GM18909 (cell line): ENCODE measurements around the gene MICA.
"Not testable (repeated sequence)": the region's sequence is repeated elsewhere in the genome, so short reads cannot be mapped to it uniquely, and the experiment has no call there.

Experiments used
- ATAC-seq: cut with Tn5 transposase; IDR thresholded peaks from one replicate; pipeline ENCODE4 v1.9.1; 2021; ENCODE audit warnings: mild to moderate bottlenecking; ENCODE audit not compliant: unreplicated experiment, poor library complexity

Gene MICA

DNA sequence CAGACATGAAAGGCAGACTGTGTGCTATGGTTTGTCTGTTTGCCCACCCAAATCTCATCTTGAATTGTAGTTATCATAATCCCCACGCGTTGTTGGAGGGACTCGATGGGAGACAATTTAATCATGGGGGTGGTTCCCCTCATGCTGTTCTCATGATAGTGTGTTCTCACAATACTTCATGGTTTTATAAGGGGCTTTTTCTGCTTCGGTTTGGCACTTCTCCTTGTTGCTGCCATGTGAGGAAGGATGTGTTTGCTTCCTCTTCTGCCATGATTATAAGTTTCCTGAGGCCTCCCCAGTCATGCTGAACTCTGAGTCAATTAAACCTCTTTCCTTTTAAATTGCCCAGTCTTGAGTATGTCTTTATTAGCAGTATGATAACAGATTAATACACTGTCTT is 47.4 kb downstream of the MICA start:
- no peak for ATAC-seq

GRCh38 chr6:31452859-31453258 is 49.5 kb downstream of the MICA start:
- no peak for ATAC-seq

DNA sequence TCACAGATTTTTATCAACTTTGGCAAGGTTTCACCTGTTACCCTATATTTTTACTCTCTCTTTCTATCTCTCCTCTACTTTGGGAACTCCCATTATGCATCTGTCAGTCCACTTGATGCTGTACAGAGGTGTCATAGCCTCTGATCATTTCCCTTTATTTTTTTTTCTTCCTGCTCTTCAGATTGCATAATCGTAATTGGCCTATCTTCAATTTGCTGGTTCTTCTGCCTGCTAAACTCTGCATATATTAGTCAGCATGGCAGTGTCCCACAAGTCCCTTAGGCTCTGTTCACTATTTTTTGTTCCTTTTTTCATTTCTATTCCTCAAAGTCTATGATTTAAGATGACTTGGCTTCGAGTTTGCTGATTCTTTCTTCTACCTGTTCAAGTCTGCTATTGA is 49.9 kb downstream of the MICA start:
- no peak for ATAC-seq

GRCh38 chr6:31459864-31460263 is 56.5 kb downstream of the MICA start:
- not testable (repeated sequence) for ATAC-seq

DNA sequence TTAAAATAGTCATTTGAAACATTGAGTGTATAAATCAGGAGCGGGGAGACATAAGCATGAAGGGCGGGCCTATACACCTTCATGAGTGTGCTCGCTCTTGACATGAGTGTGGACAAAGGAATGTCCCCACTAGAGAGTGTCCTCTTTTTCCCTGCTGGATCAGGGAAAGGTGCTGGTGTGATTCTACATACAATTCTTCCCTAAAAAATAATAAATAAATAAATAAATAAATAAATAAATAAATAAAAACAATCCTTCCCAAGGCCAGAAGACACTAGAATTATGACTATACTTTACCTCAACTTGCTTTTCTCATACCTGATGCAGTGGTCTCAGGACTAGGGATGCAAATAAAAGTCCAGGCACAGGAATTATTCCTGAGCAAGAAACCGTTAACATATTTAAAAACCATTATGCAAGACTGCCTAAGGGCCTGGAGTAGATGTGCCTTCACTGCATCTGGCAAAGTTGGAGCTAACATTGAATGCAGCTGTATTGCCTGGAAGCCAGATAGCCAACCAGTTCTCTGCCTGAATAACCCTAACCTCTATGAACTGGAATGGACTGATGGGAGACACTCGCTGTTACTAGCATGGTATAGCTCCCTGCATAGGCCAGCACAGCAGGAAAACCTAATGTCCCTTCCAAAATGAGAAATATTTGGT is 57.1 kb downstream of the MICA start:
- no peak for ATAC-seq

DNA sequence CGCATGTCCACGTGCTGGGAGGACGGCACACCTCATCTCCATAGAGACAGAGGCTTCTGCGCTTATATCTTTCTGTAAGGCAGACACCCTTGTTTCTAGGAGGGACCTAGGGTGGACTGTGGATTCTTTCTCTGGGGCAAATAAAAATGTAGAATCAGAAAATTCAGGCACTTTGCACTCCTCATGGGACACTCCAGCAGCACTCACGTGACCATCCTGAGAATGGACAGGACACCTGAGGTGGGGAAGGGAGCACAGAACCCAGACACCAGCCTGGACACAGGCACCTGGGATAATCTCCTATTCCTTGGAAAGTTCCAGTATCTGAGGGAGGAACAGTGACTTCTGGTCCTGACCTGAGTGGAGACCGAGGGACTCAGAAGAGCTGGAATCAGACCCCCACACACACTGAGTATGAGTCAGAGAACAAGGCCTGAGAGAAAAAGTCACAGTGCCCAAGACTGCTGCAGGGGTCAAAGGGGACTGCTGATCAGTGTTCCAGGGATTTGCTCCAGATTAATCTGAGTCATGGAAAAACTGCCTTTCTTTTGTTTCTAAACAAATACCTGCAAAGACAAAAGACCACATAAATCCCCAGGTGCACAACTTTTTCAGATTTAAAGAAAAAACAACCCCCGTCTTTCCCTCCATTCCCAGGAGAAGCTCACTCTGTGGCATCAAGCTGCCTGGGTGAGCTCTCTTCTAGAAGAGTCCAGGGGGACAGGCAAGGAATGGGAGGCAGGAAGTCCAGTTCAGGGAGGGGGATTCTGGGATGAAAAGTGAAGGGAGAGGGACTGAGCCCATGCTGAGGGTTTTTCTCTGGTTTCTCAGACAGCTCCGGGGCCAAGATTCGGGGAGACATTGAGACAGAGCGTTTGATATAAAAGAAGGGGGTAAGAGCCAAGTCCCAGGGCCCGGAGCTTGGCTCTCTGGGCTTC is 58.9 kb downstream of the MICA start:
- no peak for ATAC-seq

DNA sequence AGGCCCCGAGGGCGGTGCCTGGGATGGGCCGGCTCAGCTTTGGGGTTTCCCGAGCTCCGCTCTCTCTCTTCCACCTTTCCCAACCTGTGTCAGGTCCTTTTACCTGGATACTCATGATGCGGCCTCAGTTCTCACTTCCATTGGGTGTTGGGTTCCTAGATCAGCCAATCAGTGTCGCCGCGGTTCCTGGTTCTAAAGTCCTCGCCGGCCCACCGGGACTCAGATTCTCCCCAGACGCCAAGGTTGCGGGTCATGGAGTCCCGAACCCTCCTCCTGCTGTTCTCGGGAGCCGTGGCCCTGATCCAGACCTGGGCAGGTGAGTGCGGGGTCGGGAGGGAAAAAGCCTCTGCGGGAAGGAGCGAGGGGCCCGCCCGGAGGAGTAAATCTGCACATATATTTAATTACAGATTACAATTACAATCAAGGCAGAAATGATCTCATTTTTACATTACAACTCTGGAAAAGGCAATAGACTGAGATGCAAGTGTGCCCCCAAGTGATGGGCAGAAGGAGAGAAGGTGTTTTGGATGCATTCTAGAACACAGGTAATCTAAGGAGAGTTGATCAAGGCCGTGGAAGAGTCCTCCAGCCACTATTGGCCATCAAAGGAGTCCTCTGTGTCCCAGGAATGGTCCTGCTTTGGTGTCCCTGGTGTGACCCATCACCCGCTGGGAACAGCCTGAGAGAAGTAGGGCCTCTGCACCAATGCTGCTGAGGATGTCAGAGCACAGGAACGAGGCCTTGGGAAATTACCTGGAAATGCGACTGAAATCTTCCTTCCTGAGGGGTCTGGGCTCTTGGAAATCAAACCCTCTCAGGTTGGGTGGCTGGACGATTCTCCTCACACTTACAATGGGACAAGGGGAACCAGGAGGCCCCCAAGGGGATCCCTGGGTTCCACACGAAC is 59.8 kb downstream of the MICA start:
- ATAC-seq: peak; percentile 86

- ATAC-seq: no peak
Measured at GRCh38 chr6:31464252-31465184, 61.1 kb downstream of the MICA start.
